NB4 (cell line): ENCODE data around the gene CHST9.

Experiments used
- CTCF ChIP-seq: IDR thresholded peaks from one replicate; pipeline ENCODE4 v1.5.1; 2012; ENCODE audit warnings: low read depth, low read length
- POLR2A ChIP-seq: IDR thresholded peaks from 2 replicates; pipeline ENCODE4 v1.6.1; 2011; ENCODE audit warnings: mild to moderate bottlenecking; ENCODE audit not compliant: insufficient read length; ENCODE audit errors: extremely low read depth

- TF ChIP-seq CTCF (no peak), POLR2A (no peak)
These were observed 310.0 kb downstream of the CHST9 start for GRCh38 chr18:26875040-26875654.
